HL-60/S4 treated with phorbol 12-myristate 13-acetate at 8.2 ng/mL for 4 days and 3 days (cell line): ENCODE results near the gene MUC4.

Experiments
- in situ Hi-C: fragments of 300-500 bp; cut with MboI; formaldehyde crosslinking; loops from 2 replicates; pipeline ENCODE4 v1.15.0; 2022; ENCODE audit warnings: low sequenced_read_pairs

Gene MUC4

DNA sequence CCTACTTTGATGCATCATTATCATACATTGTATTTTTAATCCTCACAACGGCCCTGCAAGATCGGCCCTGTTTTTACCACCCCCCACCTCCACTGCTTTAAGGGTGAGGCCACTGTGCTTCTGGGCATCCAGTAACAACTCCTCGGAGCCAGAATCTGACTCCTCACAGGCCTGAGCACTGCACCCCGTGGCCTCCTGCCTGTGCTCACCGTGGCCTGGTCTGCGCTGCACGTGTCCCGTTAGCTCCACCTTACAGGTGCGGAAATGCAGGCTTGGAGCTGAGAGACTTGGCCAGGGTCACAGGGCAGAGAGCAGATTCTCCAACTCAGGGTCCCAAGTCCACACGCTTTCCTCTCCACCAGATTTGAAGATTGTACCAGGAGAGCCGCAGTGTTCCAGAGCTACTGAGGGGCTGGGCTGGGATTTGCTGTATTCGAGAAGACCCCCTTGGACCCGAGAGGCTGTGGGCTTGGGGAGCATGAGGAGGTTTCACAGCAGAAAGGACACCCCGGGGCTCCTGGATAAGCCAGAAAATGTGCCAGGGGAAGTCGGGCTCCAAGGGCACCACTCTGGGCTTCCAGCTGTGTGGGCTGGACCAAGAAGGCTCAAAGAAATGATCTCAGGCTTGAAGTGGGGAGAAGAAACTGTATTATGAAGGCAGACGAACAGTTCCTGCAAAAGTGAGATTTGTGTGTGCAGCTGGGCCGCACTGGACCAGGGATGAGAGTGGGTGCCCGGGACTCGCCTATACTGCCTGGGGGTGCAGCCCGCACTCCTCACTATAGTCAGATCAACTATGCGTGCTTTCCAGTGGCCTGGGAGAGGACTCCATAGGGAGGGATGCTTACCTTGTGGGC is 89.4 kb downstream of the MUC4 start:
- in situ Hi-C loops: loop anchor here (25.0 kb wide), 1 partner anchor 290 kb away; no protein-coding TSS in a partner anchor

GRCh38 chr3:195720831-195721506 is 90.8 kb downstream of the MUC4 start, which contains the start of gene MUC20:
Gene MUC20 (plus strand): TSS chr3:195720978. CDS start chr3:195721008, 30 bp downstream.
- in situ Hi-C loops: loop anchor here (25.0 kb wide), 1 partner anchor 291 kb away; no protein-coding TSS in a partner anchor

DNA sequence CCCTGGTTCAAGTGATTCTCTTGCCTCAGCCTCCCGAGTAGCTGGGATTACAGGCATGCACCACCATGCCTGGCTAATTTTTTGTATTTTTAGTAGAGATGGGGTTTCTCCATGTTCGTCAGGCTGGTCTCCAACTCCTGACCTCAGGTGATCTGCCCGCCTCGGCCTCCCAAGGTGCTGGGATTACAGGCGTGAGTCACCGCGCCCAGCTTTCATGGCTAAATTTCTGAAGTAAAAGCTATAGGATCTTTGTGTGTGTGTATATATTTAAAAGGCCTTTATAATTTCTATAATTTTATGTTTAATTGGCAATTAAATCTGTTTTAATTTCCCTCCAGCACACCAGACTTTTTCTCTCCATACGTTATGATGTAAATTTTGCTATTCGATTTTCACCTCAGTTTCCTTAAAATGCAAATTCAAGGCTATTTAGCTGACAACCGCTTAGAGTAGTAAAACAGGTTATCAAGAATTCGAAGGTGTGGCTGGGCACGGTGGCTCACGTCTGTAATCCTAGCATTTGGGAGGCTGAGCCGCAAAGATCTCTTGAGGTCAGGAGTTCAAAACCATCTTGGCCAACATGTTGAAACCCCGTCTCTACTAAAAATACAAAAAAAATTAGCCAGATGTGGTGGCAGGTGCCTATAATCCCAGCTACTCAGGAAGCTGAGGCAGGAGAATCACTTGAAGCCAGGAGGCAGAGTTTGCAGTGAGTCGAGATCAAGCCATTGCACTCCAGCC is 92.0 kb downstream of the MUC4 start:
- in situ Hi-C loops: loop anchor here (25.0 kb wide), 1 partner anchor 293 kb away; no protein-coding TSS in a partner anchor

DNA sequence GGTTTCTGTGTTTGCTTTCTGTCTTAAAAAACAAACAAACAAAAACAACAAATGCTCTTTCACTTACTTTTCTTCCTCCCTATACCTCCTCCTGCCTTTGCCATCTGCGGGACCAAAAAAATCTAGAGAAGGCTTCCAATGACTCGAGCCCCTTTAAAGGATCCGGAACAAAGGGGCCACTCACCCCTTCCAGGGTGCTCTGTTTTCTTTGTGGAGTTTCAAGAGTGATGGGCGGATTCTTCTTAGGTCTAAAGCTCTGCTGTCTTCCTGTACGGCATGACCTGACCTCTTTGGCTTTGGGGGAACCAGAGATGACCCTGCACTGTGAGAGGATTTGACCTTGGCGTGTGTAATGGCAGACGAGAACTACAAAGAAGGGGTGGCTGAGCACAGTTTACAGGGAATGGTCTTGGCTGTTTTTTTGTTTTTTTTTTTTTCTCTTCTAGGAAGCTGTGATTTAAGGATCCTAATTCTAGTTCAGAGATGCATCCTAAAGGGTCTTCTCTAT is 93.2 kb downstream of the MUC4 start:
- in situ Hi-C loops: loop anchor here (25.0 kb wide), 1 partner anchor 294 kb away; no protein-coding TSS in a partner anchor

GRCh38 chr3:195717852-195718476 is 93.8 kb downstream of the MUC4 start:
- in situ Hi-C loops: loop anchor here (25.0 kb wide), 1 partner anchor 294 kb away; no protein-coding TSS in a partner anchor

DNA sequence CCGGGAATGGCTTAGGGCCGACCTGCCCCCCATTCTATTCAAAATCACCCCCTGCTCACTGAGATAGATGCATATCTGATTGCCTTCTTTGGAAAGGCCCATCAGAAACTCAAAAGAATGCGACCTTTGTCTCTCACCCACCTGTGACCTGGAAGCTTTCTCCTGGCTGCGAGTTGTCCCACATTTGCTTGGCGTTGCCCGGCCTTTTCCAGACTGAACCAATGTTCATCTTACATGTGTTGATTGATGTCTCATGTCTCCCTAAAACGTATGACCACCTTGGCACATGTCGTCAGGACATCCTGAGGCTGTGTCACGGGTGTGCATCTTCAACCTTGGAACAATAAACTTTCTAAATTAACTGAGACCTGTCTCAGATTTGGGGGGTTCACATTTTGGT is 94.3 kb downstream of the MUC4 start:
- in situ Hi-C loops: loop anchor here (25.0 kb wide), 1 partner anchor 295 kb away; no protein-coding TSS in a partner anchor

- in situ Hi-C loops: loop anchor here (25.0 kb wide), 1 partner anchor 297 kb away; no protein-coding TSS in a partner anchor
Measured at GRCh38 chr3:195715583-195716266, 96.0 kb downstream of the MUC4 start.

- in situ Hi-C loops: loop anchor here (25.0 kb wide), 1 partner anchor 297 kb away; no protein-coding TSS in a partner anchor
Measured at GRCh38 chr3:195715134-195715533, 96.6 kb downstream of the MUC4 start.

DNA sequence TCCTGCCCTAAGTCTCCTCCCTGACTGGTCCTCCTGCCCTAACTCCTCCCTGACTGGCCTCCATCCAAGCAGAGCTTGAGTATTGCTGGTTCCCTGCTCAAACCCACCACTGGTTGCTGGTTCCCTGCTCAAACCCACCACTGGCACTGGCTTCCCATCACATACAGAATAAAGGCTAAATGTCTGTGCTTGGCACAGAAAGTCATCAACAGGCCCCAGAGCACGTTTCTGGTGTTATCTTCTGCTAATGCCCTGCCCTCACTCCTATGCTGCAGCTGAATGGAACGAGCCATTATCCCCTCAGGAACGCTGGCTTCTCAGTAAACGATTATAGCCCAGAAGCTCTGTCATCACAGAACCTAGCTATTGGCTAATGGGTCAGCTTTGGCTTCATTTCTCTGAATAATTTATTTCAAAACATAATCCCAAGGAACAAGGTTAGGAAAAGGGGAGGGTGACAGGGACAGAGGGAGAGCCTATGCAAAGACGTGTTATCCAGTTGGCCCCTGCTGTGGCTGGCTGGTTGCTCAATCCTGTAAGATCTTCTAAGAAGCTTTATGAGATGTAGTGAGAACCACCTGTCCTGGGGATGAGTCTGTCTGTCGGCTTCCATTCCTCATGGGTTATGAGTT is 97.2 kb downstream of the MUC4 start:
- in situ Hi-C loops: loop anchor here (25.0 kb wide), 1 partner anchor 298 kb away; no protein-coding TSS in a partner anchor

- in situ Hi-C loops: loop anchor here (25.0 kb wide), 1 partner anchor 299 kb away; no protein-coding TSS in a partner anchor
Measured at GRCh38 chr3:195713150-195713549, 98.6 kb downstream of the MUC4 start.

DNA sequence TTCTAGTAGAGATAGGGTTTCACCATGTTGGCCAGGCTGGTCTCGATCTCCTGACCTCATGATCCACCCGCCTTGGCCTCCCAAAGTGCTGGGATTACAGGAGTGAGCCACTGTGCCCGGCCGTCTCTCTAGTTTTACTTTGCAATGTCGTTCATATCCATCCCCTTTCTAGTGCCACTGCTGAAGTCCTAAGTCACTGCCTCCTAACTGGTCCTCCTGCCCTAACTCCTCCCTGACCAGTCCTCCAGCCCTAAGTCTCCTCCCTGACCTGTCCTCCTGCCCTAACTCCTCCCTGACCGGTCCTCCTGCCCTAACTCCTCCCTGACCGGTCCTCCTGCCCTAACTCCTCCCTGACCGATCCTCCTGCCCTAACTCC is 99.2 kb downstream of the MUC4 start:
- in situ Hi-C loops: loop anchor here (25.0 kb wide), 1 partner anchor 300 kb away; no protein-coding TSS in a partner anchor

DNA sequence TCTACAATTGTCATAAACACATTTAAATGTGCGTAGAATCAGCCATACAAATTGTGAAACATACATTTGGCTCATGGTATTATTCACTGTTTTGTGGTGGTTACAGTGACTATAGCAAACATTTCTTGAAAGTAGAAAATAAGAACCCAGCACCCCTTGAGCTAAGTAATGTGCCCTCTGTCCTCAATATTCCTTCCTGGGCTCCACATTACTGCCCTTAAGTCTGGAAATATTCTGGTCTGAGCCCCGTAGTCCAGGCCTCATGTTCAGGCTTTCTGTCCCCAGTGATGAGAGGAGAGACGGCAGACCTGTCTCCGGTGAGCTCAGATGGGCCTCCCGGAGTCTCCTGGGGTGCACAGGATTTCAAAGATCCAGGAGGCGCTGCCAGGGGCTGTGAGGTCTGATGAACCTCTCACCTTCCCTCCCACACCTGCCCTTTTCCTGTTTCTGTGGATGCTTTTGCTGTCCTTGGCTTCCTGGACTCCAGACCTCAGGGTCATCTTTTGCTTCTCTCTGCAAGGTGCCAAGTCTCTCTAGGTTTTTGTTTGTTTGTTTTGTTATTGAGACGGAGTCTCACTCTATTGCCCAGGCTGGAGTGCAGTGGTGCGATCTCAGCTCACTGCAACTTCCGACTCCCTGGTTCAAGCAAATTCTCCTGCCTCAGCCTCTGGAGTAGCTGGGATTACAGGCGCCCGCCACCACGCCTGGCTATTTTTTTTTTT is 99.8 kb downstream of the MUC4 start:
- in situ Hi-C loops: loop anchor here (25.0 kb wide), 1 partner anchor 300 kb away; no protein-coding TSS in a partner anchor

DNA sequence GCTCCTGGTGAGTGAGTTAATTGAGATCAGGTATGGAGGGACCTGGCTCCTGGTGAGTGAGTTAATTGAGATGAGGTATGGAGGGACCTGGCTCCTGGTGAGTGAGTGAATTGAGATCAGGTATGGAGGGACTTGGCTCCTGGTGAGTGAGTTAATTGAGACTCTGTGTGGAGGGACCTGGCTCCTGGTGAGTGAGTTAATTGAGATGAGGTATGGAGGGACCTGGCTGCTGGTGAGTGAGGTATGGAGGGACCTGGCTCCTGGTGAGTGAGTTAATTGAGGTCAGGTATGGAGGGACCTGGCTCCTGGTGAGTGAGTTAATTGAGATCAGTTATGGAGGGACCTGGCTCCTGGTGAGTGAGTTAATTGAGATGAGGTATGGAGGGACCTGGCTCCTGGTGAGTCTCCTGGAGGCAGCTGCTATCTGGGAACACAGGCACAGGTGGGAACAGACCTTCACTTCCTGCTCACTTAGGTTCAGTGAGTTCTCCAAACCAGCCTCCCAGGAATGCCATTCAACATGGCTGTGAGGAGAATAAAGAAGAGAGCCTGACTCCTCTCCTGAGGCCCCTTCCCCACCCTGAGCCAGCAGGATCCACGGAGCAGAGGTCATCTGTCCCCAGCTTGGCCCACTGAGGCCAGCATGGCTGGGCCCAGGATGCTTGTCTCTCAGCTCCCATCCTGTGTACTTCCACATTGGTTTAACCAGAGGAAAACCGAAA is 100.5 kb downstream of the MUC4 start:
- in situ Hi-C loops: loop anchor here (25.0 kb wide), 1 partner anchor 301 kb away; no protein-coding TSS in a partner anchor

DNA sequence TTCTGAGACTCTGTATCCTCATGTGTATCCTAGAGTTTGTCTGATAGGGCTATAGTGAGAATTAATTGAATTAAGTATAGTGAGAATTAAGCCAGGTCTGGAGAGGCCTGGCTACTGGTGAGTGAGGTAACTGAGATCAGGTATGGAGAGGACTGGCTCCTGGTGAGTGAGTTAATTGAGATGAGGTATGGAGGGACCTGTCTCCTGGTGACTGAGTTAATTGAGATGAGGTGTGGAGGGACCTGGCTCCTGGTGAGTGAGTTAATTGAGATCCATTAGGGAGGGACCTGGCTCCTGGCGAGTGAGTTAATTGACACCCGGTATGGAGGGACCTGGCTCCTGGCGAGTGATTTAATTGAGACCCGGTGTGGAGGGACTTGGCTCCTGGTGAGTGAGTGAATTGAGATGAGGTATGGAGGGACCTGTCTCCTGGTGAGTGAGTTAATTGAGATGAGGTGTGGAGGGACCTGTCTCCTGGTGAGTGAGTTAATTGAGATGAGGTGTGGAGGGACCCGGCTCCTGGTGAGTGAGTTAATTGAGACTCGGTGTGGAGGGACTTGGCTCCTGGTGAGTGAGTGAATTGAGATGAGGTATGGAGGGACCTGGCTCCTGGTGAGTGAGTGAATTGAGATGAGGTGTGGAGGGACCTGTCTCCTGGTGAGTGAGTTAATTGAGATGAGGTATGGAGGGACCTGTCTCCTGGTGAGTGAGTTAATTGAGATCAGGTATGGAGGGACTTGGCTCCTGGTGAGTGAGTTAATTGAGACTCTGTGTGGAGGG is 101.4 kb downstream of the MUC4 start:
- in situ Hi-C loops: loop anchor here (25.0 kb wide), 1 partner anchor 302 kb away; no protein-coding TSS in a partner anchor

DNA sequence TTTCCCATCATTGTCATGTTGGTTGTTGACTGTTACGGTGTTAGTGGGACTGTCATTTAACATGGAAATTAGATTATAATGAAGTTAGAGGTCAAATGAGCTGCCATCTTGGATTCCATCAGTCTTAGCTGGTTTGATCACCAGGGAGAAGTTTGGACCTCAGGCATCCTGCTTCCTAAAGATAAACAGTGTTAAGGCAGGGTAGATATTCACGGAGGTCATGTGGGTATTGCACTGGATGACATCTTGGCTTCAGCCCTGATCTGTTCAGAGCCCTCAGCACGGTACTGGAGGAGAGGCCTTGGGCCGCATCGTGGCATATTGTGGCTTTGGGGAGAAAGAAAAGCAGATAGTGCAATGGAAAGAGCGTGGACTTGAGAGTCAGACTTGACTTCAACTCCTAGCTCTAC is 102.0 kb downstream of the MUC4 start:
- in situ Hi-C loops: loop anchor here (25.0 kb wide), 1 partner anchor 303 kb away; no protein-coding TSS in a partner anchor
